H1 (cell line): ENCODE results near the gene CDC42EP2. TPM values are rescaled to one million over a fixed set of nuclear protein-coding genes. Genes with fewer than 3 reads are reported as not detected.

ENCODE experiments used
- CTCF ChIA-PET: fragments of 300-600 bp; sonication (Branson Sonifier 250); formaldehyde crosslinking; loops from one replicate; lab custom pipeline; 2021; ENCODE audit not compliant: partially characterized antibody; lab: Charles Lee
- POLR2A ChIA-PET: fragments of 300-600 bp; sonication (Branson Sonifier 250); formaldehyde crosslinking; loops from one replicate; lab custom pipeline; 2021; ENCODE audit warnings: inconsistent platforms; ENCODE audit not compliant: partially characterized antibody; lab: Charles Lee
- DNase-seq, 2 experiments: peaks; one replicate each; pipeline versions ENCODE4 v3.0.0 to v3.0.0-alpha.2; 2010 to 2022; ENCODE audit warnings: low spot score in 2 of 2, low read depth in 1 of 2, mixed read lengths in 1 of 2
- FAIRE-seq: peaks from 2 replicates; lab custom pipeline; 2011; peaks lifted over from hg19 to GRCh38; lab: Jason Lieb, UNC
- H2AFZ ChIP-seq: 2 replicates; pipeline ENCODE4 v1.8.1; 2012; ENCODE audit warnings: low read length, inconsistent platforms
- H2AK5ac ChIP-seq: 2 replicates; pipeline ENCODE4 v1.6.1; 2013; ENCODE audit warnings: low read depth, low read length
- H2BK120ac ChIP-seq: replicated peaks from 2 replicates; pipeline ENCODE3; 2013; ENCODE audit warnings: low read depth, low read length, inconsistent platforms
- H2BK12ac ChIP-seq: 2 replicates; pipeline ENCODE4 v1.6.1; 2013; ENCODE audit warnings: low read depth, low read length
- H2BK15ac ChIP-seq: 2 replicates; pipeline ENCODE4 v1.6.1; 2013; ENCODE audit warnings: low read length
- H2BK20ac ChIP-seq: 2 replicates; pipeline ENCODE4 v1.6.1; 2013; ENCODE audit warnings: low read length
- H2BK5ac ChIP-seq: 2 replicates; pipeline ENCODE4 v1.6.1; 2013; ENCODE audit warnings: low read depth, low read length
- H3K14ac ChIP-seq: 2 replicates; pipeline ENCODE4 v1.6.1; 2013; ENCODE audit warnings: inconsistent platforms; ENCODE audit not compliant: insufficient read length
- H3K18ac ChIP-seq: 2 replicates; pipeline ENCODE4 v1.6.1; 2013; ENCODE audit warnings: low read length; ENCODE audit errors: extremely low read depth
- H3K23ac ChIP-seq: 2 replicates; pipeline ENCODE4 v1.6.1; 2013; ENCODE audit warnings: inconsistent platforms; ENCODE audit not compliant: insufficient read length
- H3K23me2 ChIP-seq: 2 replicates; pipeline ENCODE4 v1.6.1; 2013; ENCODE audit warnings: low read depth, low read length
- H3K27ac ChIP-seq: 2 replicates; pipeline ENCODE4 v1.6.1; 2011; ENCODE audit warnings: low read depth, low read length, inconsistent platforms
- H3K27me3 ChIP-seq, 4 experiments: replicated peaks in 1 of 4; 1 replicate in 1 of 4; 2 replicates in 3 of 4; pipeline versions ENCODE4 v1.6.1 to v1.8.1; 2011 to 2013; ENCODE audit warnings: low read length in 3 of 4, mild to moderate bottlenecking in 3 of 4, inconsistent platforms in 2 of 4, mixed read lengths in 2 of 4, moderate library complexity in 1 of 4; ENCODE audit not compliant: control insufficient read depth in 3 of 4, insufficient read depth in 3 of 4; ENCODE audit errors: extremely low read depth in 1 of 4
- H3K36me3 ChIP-seq, 4 experiments: 2 replicates each; pipeline versions ENCODE4 v1.6.1 to v1.8.1; 2011 to 2013; ENCODE audit warnings: mild to moderate bottlenecking in 4 of 4, low read length in 3 of 4, moderate library complexity in 2 of 4, control low read depth in 1 of 4, inconsistent platforms in 1 of 4; ENCODE audit not compliant: insufficient read depth in 4 of 4, control insufficient read depth in 2 of 4
- H3K4ac ChIP-seq: replicated peaks from 2 replicates; pipeline ENCODE3; 2013; ENCODE audit warnings: low read length, low read depth, mixed read lengths, inconsistent platforms; ENCODE audit not compliant: insufficient read length
- H3K4me1 ChIP-seq, 4 experiments: replicated peaks in 1 of 4; 1 replicate in 1 of 4; 2 replicates in 3 of 4; pipeline versions ENCODE4 v1.6.1 to v1.8.1; 2011 to 2013; ENCODE audit warnings: low read length in 3 of 4, inconsistent platforms in 2 of 4, mixed read lengths in 1 of 4; ENCODE audit not compliant: insufficient read depth in 4 of 4, control insufficient read depth in 3 of 4
- H3K4me2 ChIP-seq, 2 experiments: 2 replicates each; pipeline versions ENCODE4 v1.6.1 to v1.8.1; 2011 to 2013; ENCODE audit warnings: low read depth in 2 of 2, low read length in 2 of 2, control low read depth in 1 of 2, inconsistent platforms in 1 of 2, mild to moderate bottlenecking in 1 of 2; ENCODE audit not compliant: insufficient read depth in 1 of 2
- H3K4me3 ChIP-seq, 4 experiments: fragments of 200-600, 300-600 bp in 1 of 4; sonication (generic), shearing (Covaris generic), sonication (Bioruptor Twin) in 1 of 4; 2 replicates each; pipeline versions ENCODE4 v1.5.1 to v1.8.1; 2011 to 2016; ENCODE audit warnings: low read length in 4 of 4, low read depth in 3 of 4, control low read depth in 2 of 4, inconsistent platforms in 2 of 4, mild to moderate bottlenecking in 2 of 4, mixed read lengths in 1 of 4, moderate library complexity in 1 of 4; ENCODE audit not compliant: insufficient read depth in 2 of 4; ENCODE audit errors: extremely low read depth in 1 of 4
- H3K56ac ChIP-seq: replicated peaks from 2 replicates; pipeline ENCODE3; 2013; ENCODE audit warnings: low read depth, mild to moderate bottlenecking, mixed read lengths, low read length, inconsistent platforms; ENCODE audit not compliant: insufficient read length
- H3K79me1 ChIP-seq: 2 replicates; pipeline ENCODE4 v1.6.1; 2013; ENCODE audit warnings: low read depth, low read length, control low read depth
- H3K79me2 ChIP-seq, 2 experiments: 2 replicates each; pipeline versions ENCODE4 v1.6.1 to v1.8.1; 2012 to 2013; ENCODE audit warnings: low read length in 2 of 2, mild to moderate bottlenecking in 2 of 2, inconsistent platforms in 1 of 2; ENCODE audit not compliant: insufficient read depth in 2 of 2, control insufficient read depth in 1 of 2
- H3K9ac ChIP-seq, 4 experiments: replicated peaks in 1 of 4; 1 replicate in 1 of 4; 2 replicates in 3 of 4; pipeline versions ENCODE4 v1.6.1 to v1.8.1; 2011 to 2013; ENCODE audit warnings: low read depth in 3 of 4, low read length in 3 of 4, control low read depth in 2 of 4, mild to moderate bottlenecking in 2 of 4, moderate library complexity in 2 of 4, inconsistent platforms in 1 of 4; ENCODE audit errors: extremely low read depth in 1 of 4
- H3K9me3 ChIP-seq, 2 experiments: 2 replicates each; pipeline versions ENCODE4 v1.6.1 to v1.8.1; 2012 to 2013; ENCODE audit warnings: mild to moderate bottlenecking in 2 of 2, moderate library complexity in 2 of 2, control low read depth in 1 of 2, inconsistent platforms in 1 of 2, low read depth in 1 of 2, low read length in 1 of 2, mixed read lengths in 1 of 2; ENCODE audit not compliant: insufficient read depth in 2 of 2
- H4K20me1 ChIP-seq, 2 experiments: replicated peaks in 1 of 2; 2 replicates each; pipeline versions ENCODE3 to v1.8.1; 2011 to 2013; ENCODE audit warnings: inconsistent platforms in 2 of 2, low read length in 2 of 2, mild to moderate bottlenecking in 1 of 2; ENCODE audit not compliant: insufficient read depth in 2 of 2, control insufficient read depth in 1 of 2
- H4K5ac ChIP-seq: 2 replicates; pipeline ENCODE4 v1.6.1; 2013; ENCODE audit warnings: low read length, low read depth, mixed read lengths, inconsistent platforms; ENCODE audit not compliant: insufficient read length
- H4K8ac ChIP-seq: 2 replicates; pipeline ENCODE4 v1.8.0; 2013; ENCODE audit warnings: mild to moderate bottlenecking, moderate library complexity, low read length, inconsistent platforms; ENCODE audit not compliant: insufficient read depth; ENCODE audit errors: extremely low read depth
- H4K91ac ChIP-seq: replicated peaks from 2 replicates; pipeline ENCODE3; 2013; ENCODE audit warnings: low read length, mixed read lengths, inconsistent platforms; ENCODE audit not compliant: insufficient read length
- CREB1 ChIP-seq: IDR thresholded peaks from 2 replicates; pipeline ENCODE4 v1.6.1; 2012; ENCODE audit warnings: inconsistent platforms
- CTBP2 ChIP-seq: IDR thresholded peaks from 2 replicates; pipeline ENCODE4 v1.7.0; 2011; ENCODE audit warnings: borderline replicate concordance, mild to moderate bottlenecking, moderate library complexity, mixed read lengths, low read length; ENCODE audit not compliant: insufficient read depth, insufficient read length
- JUN ChIP-seq: IDR thresholded peaks from 2 replicates; pipeline ENCODE4 v1.6.1; 2011; ENCODE audit warnings: low read depth, mild to moderate bottlenecking, improper control_type of control experiment, low read length
- JUND ChIP-seq: IDR thresholded peaks from 2 replicates; pipeline ENCODE4 v1.6.1; 2011; ENCODE audit warnings: mild to moderate bottlenecking, improper control_type of control experiment, low read length
- SIX5 ChIP-seq: IDR thresholded peaks from 2 replicates; pipeline ENCODE4 v1.6.1; 2011; ENCODE audit warnings: mild to moderate bottlenecking, low read depth, low read length
- TAF7 ChIP-seq: optimal IDR thresholded peaks from 2 replicates; pipeline ENCODE3; 2011; ENCODE audit warnings: low read depth, mild to moderate bottlenecking, inconsistent platforms, low read length, moderate library complexity, borderline replicate concordance
- WGBS, 2 experiments: shearing (Covaris generic) in 1 of 2; methylation state at CpG; one replicate each; pipeline versions ENCODE4 v1.1.6 to v1.1.7; 2013 to 2015; ENCODE audit warnings: low lambda C conversion rate in 2 of 2, mixed read lengths in 2 of 2, inconsistent platforms in 1 of 2, low coverage in 1 of 2, missing lambda C conversion rate in 1 of 2; ENCODE audit not compliant: insufficient replicate concordance in 2 of 2, insufficient coverage in 1 of 2, insufficient read length in 1 of 2; ENCODE audit errors: extremely low coverage in 1 of 2, missing lambda C conversion rate in 1 of 2; 5-methylcytosine and 5-hydroxymethylcytosine counted together
- polyA plus RNA-seq, 7 experiments: library from polyadenylated mRNA; depleted of rRNA in 3 of 7; stranded (reverse) in 5 of 7; unstranded in 2 of 7; fragments of >200 nt in 5 of 7; fragments of 200-250 nt in 2 of 7; gene quantifications; 1 replicate in 5 of 7; 2 replicates in 1 of 7; 4 replicates in 1 of 7; pipeline versions ENCODE4 v1.2.1 to v1.2.3, GENCODE V29; 2011 to 2013; ENCODE audit warnings: missing spikeins in 2 of 7, mixed read lengths in 2 of 7
- total RNA-seq: library from RNA; stranded (reverse); fragmentation: NEBNext Ultra II Directional; extraction: Animal tissue kit (Norgen Biotek cat#: 25700); gene quantifications from 2 replicates; pipeline ENCODE4 v1.2.1, GENCODE V29; 2021

The CDC42EP2 gene
- total and polyA plus RNA-seq, 2 of the 8 experiments (the other 6 are each of a cell fraction or from before 2014, with no cell fraction given): 11.8 to 13.3 TPM

- no peak overlapping the region for H4K5ac ChIP-seq
- no peak overlapping the region for H2BK120ac ChIP-seq
- H3K23me2 ChIP-seq: no peaks in the 10 kb centered on the region
- ChIA-PET CTCF (interaction anchor here (0.6 to 2.1 kb wide), 7 partner anchors 12 to 189 kb away, joined by 3 to 7 read pairs (median 4); no protein-coding TSS in a partner anchor), POLR2A (interaction anchor here (0.6 to 2.5 kb wide), 3 partner anchors 9 to 142 kb away, joined by 3 to 12 read pairs (median 3); partner anchors contain the start of gene MALAT1)
- no peak for TF ChIP-seq CTBP2
- TF ChIP-seq CREB1: no peak
- no peak for TF ChIP-seq TAF7
- TF ChIP-seq SIX5: no peak
- no peak for TF ChIP-seq JUN
- TF ChIP-seq JUND: no peak
- DNase-seq: no peak
- H3K79me2 ChIP-seq: no peaks in the 10 kb centered on the region
- H3K4me3 ChIP-seq: no peak overlapping the region
- H2BK15ac ChIP-seq: no peak overlapping the region
- no peaks in the 10 kb centered on the region for H3K9me3 ChIP-seq
- H2BK5ac ChIP-seq: no peak overlapping the region
- no peak overlapping the region for H3K9ac ChIP-seq
- H4K91ac ChIP-seq: no peak overlapping the region
- no peaks in the 10 kb centered on the region for H4K20me1 ChIP-seq
- 100% methylated on average over 6 of the region's 6 CpGs; no CpG with 5 or more reads in 1 of the 2 experiments for WGBS, 2 experiments
- peaks cover 0 to 2% (median 0%) of the 10 kb centered on the region in 4 experiments; a peak in 2 of 7 replicates for H3K27me3 ChIP-seq
- H3K56ac ChIP-seq: no peak overlapping the region
- H3K18ac ChIP-seq: no peak overlapping the region
- no peak for FAIRE-seq
- no peaks in the 10 kb centered on the region for H3K36me3 ChIP-seq
- no peak overlapping the region for H3K23ac ChIP-seq
- no peak overlapping the region for H3K4me2 ChIP-seq
- no peak overlapping the region for H2BK12ac ChIP-seq
- H2BK20ac ChIP-seq: no peak overlapping the region
- no peak overlapping the region for H4K8ac ChIP-seq
- no peaks in the 10 kb centered on the region for H3K79me1 ChIP-seq
- no peak overlapping the region for H3K14ac ChIP-seq
- no peak overlapping the region for H3K4ac ChIP-seq
- H2AFZ ChIP-seq: no peak overlapping the region
- peaks cover 0 to 4% (median 0%) of the 10 kb centered on the region in 4 experiments; a peak in 4 of 7 replicates for H3K4me1 ChIP-seq
- no peak overlapping the region for H2AK5ac ChIP-seq
- H3K27ac ChIP-seq: no peak overlapping the region
Observed at GRCh38 chr11:65362966-65363365, 48.3 kb downstream of the CDC42EP2 start.
